Measurements from ENCODE around the gene CNTNAP2.

CNTNAP2 gene

DNA sequence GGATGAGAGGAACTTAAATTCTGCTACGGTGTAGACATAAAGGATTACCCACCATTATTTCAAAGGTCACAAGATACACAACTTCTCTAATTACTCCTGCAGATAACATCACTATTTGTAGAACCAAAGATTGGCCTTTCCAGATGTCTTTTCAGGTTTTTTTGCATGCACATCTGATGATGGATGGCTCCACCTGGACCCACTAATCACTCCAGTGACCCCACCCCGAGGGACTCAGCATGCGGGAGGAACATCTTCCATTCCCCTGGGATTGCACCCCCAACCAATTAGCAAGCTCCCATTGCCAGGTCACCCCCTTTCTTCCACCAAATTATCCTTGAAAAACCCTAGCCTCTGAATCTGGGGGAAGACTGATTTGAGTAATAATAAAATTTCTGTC lies 608.9 kb downstream of the CNTNAP2 start:
- no peak for DNase-seq (ENCODE audit: low spot score)
- TF ChIP-seq, protein P1, sequence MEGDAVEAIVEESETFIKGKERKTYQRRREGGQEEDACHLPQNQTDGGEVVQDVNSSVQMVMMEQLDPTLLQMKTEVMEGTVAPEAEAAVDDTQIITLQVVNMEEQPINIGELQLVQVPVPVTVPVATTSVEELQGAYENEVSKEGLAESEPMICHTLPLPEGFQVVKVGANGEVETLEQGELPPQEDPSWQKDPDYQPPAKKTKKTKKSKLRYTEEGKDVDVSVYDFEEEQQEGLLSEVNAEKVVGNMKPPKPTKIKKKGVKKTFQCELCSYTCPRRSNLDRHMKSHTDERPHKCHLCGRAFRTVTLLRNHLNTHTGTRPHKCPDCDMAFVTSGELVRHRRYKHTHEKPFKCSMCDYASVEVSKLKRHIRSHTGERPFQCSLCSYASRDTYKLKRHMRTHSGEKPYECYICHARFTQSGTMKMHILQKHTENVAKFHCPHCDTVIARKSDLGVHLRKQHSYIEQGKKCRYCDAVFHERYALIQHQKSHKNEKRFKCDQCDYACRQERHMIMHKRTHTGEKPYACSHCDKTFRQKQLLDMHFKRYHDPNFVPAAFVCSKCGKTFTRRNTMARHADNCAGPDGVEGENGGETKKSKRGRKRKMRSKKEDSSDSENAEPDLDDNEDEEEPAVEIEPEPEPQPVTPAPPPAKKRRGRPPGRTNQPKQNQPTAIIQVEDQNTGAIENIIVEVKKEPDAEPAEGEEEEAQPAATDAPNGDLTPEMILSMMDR (IDR thresholded peaks at IDR 0.05; ENCODE audit: extremely low read depth, missing control alignments) = no peak

DNA sequence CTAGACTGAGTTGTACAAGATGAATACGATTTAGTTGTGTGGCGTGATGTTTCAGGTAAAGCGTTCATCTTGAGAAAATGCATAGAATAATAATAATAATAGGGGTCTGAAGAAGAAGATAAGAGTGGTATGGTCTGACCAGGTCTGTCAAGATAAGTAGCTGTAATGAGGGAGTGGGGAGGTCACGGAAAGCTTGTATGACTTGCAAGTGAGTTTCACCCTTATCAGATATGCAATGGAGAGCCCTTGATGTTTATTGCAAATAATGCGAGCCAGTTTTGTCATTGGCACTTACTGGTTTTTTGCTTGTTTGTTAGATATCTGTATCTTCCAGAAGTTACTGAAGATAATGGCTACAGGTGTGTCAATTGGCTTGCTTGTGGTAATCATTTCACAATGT lies 611.5 kb downstream of the CNTNAP2 start:
- DNase-seq (ENCODE audit: low spot score) = no peak
- TF ChIP-seq, protein P1 (IDR thresholded peaks at IDR 0.05; ENCODE audit: extremely low read depth, missing control alignments) = no peak

DNA sequence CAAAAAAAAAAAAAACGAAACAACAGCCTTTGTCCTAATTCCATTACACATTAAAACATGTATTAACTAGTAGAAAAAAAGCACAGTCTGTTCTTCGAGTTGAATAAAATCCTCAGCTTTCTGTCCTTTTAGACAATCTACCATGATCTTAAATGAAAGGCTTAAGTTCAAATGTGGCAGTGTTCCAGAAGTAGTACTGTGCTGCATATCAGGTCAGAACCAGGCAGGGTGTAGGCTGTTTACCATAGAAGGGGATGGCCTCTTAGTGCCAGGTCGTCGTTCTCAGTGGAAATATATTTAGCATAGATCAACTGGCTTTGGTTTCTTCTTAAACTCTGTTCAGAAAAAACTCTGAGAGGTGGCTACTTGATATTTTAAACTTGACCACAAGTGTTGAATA lies 612.0 kb downstream of the CNTNAP2 start:
- no peak for DNase-seq (ENCODE audit: low spot score)

DNA sequence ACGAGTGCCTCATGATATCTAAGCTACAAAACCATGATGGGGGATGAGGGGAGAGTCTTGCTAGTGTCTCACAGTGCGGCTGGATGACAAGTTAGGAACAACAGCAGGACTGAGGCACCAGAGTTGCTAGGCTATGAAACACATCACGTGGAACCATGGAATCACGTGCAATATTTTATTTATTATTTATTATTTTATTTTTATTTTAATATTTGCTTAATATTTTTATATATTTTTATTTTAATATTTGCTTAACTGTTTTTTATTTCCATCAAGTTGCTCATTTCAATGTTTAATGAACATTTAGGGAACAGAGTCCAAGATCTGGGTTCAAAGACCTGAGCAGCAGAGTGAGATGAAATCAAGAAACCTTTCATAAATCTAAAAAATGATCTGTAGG lies 614.6 kb downstream of the CNTNAP2 start:
- no peak for DNase-seq (ENCODE audit: low spot score)
- TF ChIP-seq, protein P1 (IDR thresholded peaks at IDR 0.05; ENCODE audit: extremely low read depth, missing control alignments) = no peak

More for the DNA sequence above, 612.0 kb downstream of the CNTNAP2 start:
- TF ChIP-seq, protein P1 (IDR thresholded peaks at IDR 0.05; ENCODE audit: extremely low read depth, missing control alignments) = no peak

DNA sequence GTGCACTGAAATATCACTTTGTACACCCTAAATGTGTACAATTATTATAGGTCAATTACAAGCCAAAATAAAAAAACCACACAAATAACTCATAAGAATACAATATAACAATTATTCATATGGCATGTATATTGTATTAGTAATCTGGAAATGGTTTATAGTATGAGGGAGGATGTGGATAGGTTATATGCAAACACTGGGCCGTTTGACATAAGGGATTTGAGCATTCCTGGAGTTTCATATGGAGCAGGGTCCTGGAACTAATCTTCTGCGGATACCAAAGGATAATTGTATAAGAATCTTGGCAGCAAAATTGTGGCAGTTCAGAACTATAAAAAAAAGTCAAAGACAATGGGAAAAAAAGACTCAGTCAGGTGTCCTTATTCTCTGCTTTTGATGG lies 619.4 kb downstream of the CNTNAP2 start:
- DNase-seq (ENCODE audit: low spot score) = no peak
- TF ChIP-seq, protein P1 (IDR thresholded peaks at IDR 0.05; ENCODE audit: extremely low read depth, missing control alignments) = no peak

DNA sequence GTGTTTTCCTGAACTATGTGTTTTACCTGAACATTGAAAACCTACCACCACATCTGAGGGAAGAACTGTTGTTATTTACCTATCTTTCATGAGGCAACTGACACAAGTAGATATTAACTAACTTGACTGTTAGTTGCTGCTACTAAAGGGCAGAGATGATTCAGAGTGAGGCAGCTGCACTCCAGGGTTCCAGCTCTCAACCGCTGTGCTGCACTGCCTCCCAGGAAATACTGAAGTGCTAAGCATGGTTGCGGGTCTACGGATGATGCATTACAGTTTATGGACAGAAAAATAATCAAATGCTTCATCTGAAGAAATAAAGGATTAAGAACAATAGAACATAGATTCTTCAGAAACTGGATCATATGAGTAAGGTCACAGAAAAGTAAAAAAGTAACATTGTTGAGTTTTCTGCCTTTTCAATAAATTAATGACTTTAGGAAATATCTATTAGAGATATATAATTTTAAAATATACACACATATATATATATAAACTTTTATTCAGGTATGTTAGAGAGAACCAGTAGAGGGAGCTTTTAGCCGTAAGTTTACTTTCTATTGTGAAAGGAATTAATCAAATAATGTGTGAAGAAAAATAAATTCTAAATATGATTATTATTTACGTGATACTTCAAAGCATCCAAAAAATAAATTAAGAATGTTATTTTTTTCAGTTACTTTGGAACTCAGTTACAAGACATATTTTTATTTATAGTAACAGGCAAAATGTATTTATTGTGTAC lies 620.0 kb downstream of the CNTNAP2 start:
- DNase-seq (ENCODE audit: low spot score) = no peak
- TF ChIP-seq, protein P1 (IDR thresholded peaks at IDR 0.05; ENCODE audit: extremely low read depth, missing control alignments) = no peak

DNA sequence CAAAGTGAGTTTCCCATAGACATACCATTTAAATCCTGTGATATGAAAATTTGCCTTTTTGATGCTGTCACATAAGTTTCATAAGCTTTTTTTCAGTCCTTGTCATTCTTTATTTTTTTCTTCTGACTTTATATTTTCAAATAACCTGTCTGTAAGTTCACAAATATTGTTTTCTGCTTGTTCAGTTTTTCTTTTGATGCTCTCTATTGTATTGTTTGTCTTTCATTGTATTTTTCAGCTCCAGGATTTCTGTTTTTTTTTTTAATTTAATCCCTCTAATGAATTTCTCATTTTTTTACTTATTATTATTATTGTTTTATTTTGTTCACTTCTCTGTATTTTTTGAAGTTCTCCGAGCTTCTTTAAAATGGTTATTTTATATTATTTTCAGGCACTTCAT lies 623.4 kb downstream of the CNTNAP2 start:
- TF ChIP-seq, protein P1 (IDR thresholded peaks at IDR 0.05; ENCODE audit: extremely low read depth, missing control alignments) = no peak
- DNase-seq (ENCODE audit: low spot score) = no peak
